A549 (cell line): ENCODE results near the gene IFT27. TPM values are rescaled to one million over a fixed set of nuclear protein-coding genes. Genes with fewer than 3 reads are reported as not detected.

Experiments
- ATAC-seq, 2 experiments: fragments of 200-7000 bp in 1 of 2; fragments of >200 bp in 1 of 2; cut with Nextera tagmentation in 1 of 2; cut with Tn5 transposase in 1 of 2; 3 replicates each; pipeline versions ENCODE4 v1.8.0 to v1.9.1; 2018 to 2020; ENCODE audit warnings: mild to moderate bottlenecking in 1 of 2, moderate library complexity in 1 of 2
- CTCF ChIA-PET: fragments of 300-600 bp; sonication (Branson Sonifier 250); formaldehyde crosslinking; extraction: SDS; loops from one replicate; lab custom pipeline; 2021; ENCODE audit warnings: antibody characterized with exemption, inconsistent platforms; lab: Yijun Ruan, JAX
- POLR2A ChIA-PET: fragments of 350-600 bp; formaldehyde crosslinking; extraction: SDS; loops from one replicate; lab custom pipeline; 2021; ENCODE audit warnings: antibody characterized with exemption, inconsistent platforms; lab: Yijun Ruan, JAX
- DNase-seq, 2 experiments: peaks; one replicate each; pipeline versions ENCODE4 v3.0.0 to v3.0.0-alpha.2; 2011 to 2016; ENCODE audit warnings: low read depth in 1 of 2, low spot score in 1 of 2
- FAIRE-seq: peaks from 2 replicates; lab custom pipeline; 2011; peaks lifted over from hg19 to GRCh38; lab: Jason Lieb, UNC
- H3K27ac ChIP-seq, 2 experiments: fragments of >200 bp; sonication (Bioruptor Twin); formaldehyde crosslinking; 3 replicates each; pipeline ENCODE4 v1.5.1; 2016 to 2017
- H3K4me1 ChIP-seq: fragments of >200 bp; sonication (Bioruptor Twin); formaldehyde crosslinking; 3 replicates; pipeline ENCODE4 v1.6.1; 2016
- H3K4me2 ChIP-seq: fragments of >200 bp; sonication (Bioruptor Twin); formaldehyde crosslinking; 3 replicates; pipeline ENCODE4 v1.6.1; 2016
- H3K4me3 ChIP-seq: fragments of >200 bp; sonication (Bioruptor Twin); formaldehyde crosslinking; 3 replicates; pipeline ENCODE4 v1.5.1; 2016
- H3K9me3 ChIP-seq: fragments of >200 bp; sonication (Bioruptor Twin); formaldehyde crosslinking; 3 replicates; pipeline ENCODE4 v1.6.1; 2016
- CBX8 ChIP-seq: fragments of 200-600 bp; sonication (generic); IDR thresholded peaks from 2 replicates; pipeline ENCODE4 v1.6.1; 2016
- CHD2 ChIP-seq: fragments of 150-350 bp; IDR thresholded peaks from 2 replicates; pipeline ENCODE4 v1.6.1; 2014; ENCODE audit warnings: low read length; ENCODE audit not compliant: partially characterized antibody
- FOSB ChIP-seq: fragments of 250-450 bp; sonication (Bioruptor Pico); IDR thresholded peaks from 2 replicates; pipeline ENCODE4 v1.5.0; 2020; ENCODE audit warnings: mild to moderate bottlenecking, moderate library complexity
- FOSL2 ChIP-seq, 2 experiments: fragments of 450-650 bp in 1 of 2; fragments of >200 bp in 1 of 2; sonication (Bioruptor Twin) in 1 of 2; formaldehyde crosslinking; IDR thresholded peaks; 2 replicates each; pipeline versions ENCODE4 v1.5.0 to v1.6.1; 2016 to 2020; ENCODE audit warnings: mild to moderate bottlenecking in 1 of 2, moderate library complexity in 1 of 2
- FOXS1 ChIP-seq: fragments of 250-450 bp; sonication (Bioruptor Pico); IDR thresholded peaks from 2 replicates; pipeline ENCODE4 v1.5.0; 2020; ENCODE audit warnings: mild to moderate bottlenecking, moderate library complexity
- GATA3 ChIP-seq: IDR thresholded peaks from 2 replicates; pipeline ENCODE4 v1.6.1; 2012; ENCODE audit warnings: borderline replicate concordance
- HDAC2 ChIP-seq: fragments of 200-600 bp; sonication (generic); IDR thresholded peaks from 2 replicates; pipeline ENCODE4 v1.6.1; 2016
- HOXB13 ChIP-seq: fragments of 250-450 bp; sonication (Bioruptor Pico); IDR thresholded peaks from 2 replicates; pipeline ENCODE4 v1.5.0; 2020; ENCODE audit warnings: low read depth, mild to moderate bottlenecking, moderate library complexity
- HOXB5 ChIP-seq: fragments of 250-450 bp; sonication (Bioruptor Pico); IDR thresholded peaks from 2 replicates; pipeline ENCODE4 v1.5.0; 2020; ENCODE audit warnings: mild to moderate bottlenecking, moderate library complexity
- JUN ChIP-seq, 2 experiments: fragments of >200 bp; sonication (Bioruptor Twin); formaldehyde crosslinking; IDR thresholded peaks; 2 replicates in 1 of 2; 3 replicates in 1 of 2; pipeline ENCODE4 v1.6.1; 2016 to 2017
- JUNB ChIP-seq: fragments of >200 bp; sonication (Bioruptor Twin); formaldehyde crosslinking; IDR thresholded peaks from 2 replicates; pipeline ENCODE4 v1.6.1; 2016
- KDM5A ChIP-seq: fragments of 200-600 bp; sonication (generic); IDR thresholded peaks from 2 replicates; pipeline ENCODE4 v1.6.1; 2016; ENCODE audit warnings: antibody characterized with exemption, mild to moderate bottlenecking
- MYC ChIP-seq: IDR thresholded peaks from 2 replicates; pipeline ENCODE4 v1.6.1; 2012; ENCODE audit warnings: mild to moderate bottlenecking, inconsistent platforms, low read length, improper control_type of control experiment, borderline replicate concordance
- NFE2L2 ChIP-seq: fragments of 150-350 bp; conservative IDR thresholded peaks from 2 replicates; pipeline ENCODE4 v1.6.1; 2014; ENCODE audit warnings: low read length
- NR3C1 ChIP-seq: fragments of >200 bp; sonication (Bioruptor Twin); formaldehyde crosslinking; IDR thresholded peaks from 3 replicates; pipeline ENCODE4 v1.6.1; 2017
- POLR2A ChIP-seq: IDR thresholded peaks from 2 replicates; pipeline ENCODE4 v1.6.1; 2012; ENCODE audit warnings: mild to moderate bottlenecking, low read length
- POLR2AphosphoS2 ChIP-seq: conservative IDR thresholded peaks from 2 replicates; pipeline ENCODE4 v1.6.1; 2012; ENCODE audit warnings: low read length, improper control_type of control experiment, inconsistent platforms
- RAD21 ChIP-seq, 2 experiments: fragments of >200 bp in 1 of 2; sonication (Bioruptor Twin) in 1 of 2; formaldehyde crosslinking in 1 of 2; IDR thresholded peaks in 1 of 2; conservative IDR thresholded peaks in 1 of 2; 2 replicates in 1 of 2; 3 replicates in 1 of 2; pipeline ENCODE4 v1.6.1; 2012 to 2018; ENCODE audit warnings: inconsistent platforms in 1 of 2
- RARB ChIP-seq: fragments of 250-450 bp; sonication (Bioruptor Pico); IDR thresholded peaks from 2 replicates; pipeline ENCODE4 v1.8.0; 2021; ENCODE audit warnings: mild to moderate bottlenecking, moderate library complexity
- RNF2 ChIP-seq: fragments of 200-600 bp; sonication (generic); IDR thresholded peaks from 2 replicates; pipeline ENCODE4 v1.6.1; 2016; ENCODE audit warnings: low read depth, mild to moderate bottlenecking, antibody characterized with exemption, moderate library complexity, borderline replicate concordance
- ZFP36 ChIP-seq: fragments of 450-650 bp; IDR thresholded peaks from 2 replicates; pipeline ENCODE4 v1.6.1; 2014; ENCODE audit warnings: borderline replicate concordance; ENCODE audit not compliant: partially characterized antibody
- ZNF302 ChIP-seq: fragments of 250-450 bp; sonication (Bioruptor Pico); IDR thresholded peaks from 2 replicates; pipeline ENCODE4 v1.9.0; 2021; ENCODE audit warnings: inconsistent platforms, mild to moderate bottlenecking, moderate library complexity
- ZSCAN20 ChIP-seq: fragments of 250-450 bp; sonication (Bioruptor Pico); IDR thresholded peaks from 2 replicates; pipeline ENCODE4 v1.8.0; 2022; ENCODE audit warnings: mild to moderate bottlenecking, moderate library complexity
- WGBS: methylation state at CpG from one replicate; pipeline ENCODE4 v1.1.6; 2017; ENCODE audit errors: missing lambda C conversion rate; 5-methylcytosine and 5-hydroxymethylcytosine counted together
- polyA plus RNA-seq, 4 experiments: library from polyadenylated mRNA; depleted of rRNA in 3 of 4; stranded (reverse); fragments of >200 nt; fragmentation: RNase III in 1 of 4; extraction: RNeasy Plus Mini Kit Qiagen cat#74134 plus additional on column Dnase treatment in 1 of 4; gene quantifications; 2 replicates in 3 of 4; 3 replicates in 1 of 4; pipeline ENCODE4 v1.2.3, GENCODE V29; 2011 to 2017
- TF ChIP-seq, protein P1 (sequence below): fragments of 250-450 bp; sonication (Bioruptor Pico); IDR thresholded peaks from 2 replicates; pipeline ENCODE4 v1.5.0; 2020; ENCODE audit warnings: low read depth, mild to moderate bottlenecking, moderate library complexity
- TF ChIP-seq, protein P2 (sequence below): IDR thresholded peaks from 2 replicates; pipeline ENCODE4 v1.6.1; 2012

IFT27 gene
- polyA plus RNA-seq, 2 of the 4 experiments (the other 2 are of a cell fraction): 17.5 to 24.6 TPM

DNA sequence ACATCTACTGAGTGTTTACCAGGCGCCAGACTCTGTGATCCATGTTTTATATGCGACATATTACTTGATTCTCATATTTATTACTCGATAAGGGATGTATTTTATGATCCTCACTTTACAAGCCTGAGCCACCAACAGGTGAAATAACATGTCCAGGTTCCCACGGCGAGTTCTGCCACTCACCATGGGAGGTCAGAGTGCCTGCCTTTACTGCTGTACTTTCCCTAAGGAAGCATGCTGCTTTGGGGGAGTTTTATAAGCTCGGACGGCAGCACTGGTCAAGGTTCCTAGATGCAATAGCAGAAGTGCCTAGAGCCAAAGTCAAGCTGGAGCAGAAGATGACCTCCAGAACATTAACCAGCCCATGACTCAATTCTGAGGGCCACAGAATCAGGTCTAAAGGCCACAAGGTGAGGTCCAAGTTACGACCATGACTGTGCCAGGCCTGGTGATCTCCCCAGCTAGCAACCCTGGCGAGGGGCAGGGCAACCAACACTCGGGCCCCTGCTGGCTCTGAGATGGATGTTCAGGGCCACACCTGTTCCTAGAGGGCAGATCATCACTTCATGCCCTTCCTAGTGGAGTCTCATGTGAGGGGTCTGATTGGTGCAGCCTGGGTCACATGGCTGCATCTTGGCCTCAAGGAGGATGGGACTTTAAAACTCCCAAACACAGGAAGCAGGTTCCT lies 14.2 kb downstream of the IFT27 start:
- CTCF ChIA-PET: interaction anchor here (1.0 to 1.5 kb wide), 3 partner anchors 10 to 21 kb away, joined by 3 to 4 read pairs (median 4); no protein-coding TSS in a partner anchor
- ATAC-seq: no peak
- Histone ChIP-seq H3K4me2 (no peak overlapping the region), H3K4me1 (no peaks in the 10 kb centered on the region), H3K27ac (no peak overlapping the region), H3K9me3 (no peaks in the 10 kb centered on the region), H3K4me3 (no peak overlapping the region)
- POLR2A ChIA-PET: no interaction called here
- FAIRE-seq: no peak
- no peak for DNase-seq
- WGBS: 94% methylated on average over 7 of the region's 10 CpGs
- TF ChIP-seq HOXB5: no peak
- TF ChIP-seq RAD21 (conservative IDR thresholded peaks at IDR 0.05 in 1 of 2, IDR thresholded peaks at IDR 0.05 in 1 of 2): no peak
- no peak for TF ChIP-seq HOXB13 (CRISPR knock-in tag)
- TF ChIP-seq, protein P1, sequence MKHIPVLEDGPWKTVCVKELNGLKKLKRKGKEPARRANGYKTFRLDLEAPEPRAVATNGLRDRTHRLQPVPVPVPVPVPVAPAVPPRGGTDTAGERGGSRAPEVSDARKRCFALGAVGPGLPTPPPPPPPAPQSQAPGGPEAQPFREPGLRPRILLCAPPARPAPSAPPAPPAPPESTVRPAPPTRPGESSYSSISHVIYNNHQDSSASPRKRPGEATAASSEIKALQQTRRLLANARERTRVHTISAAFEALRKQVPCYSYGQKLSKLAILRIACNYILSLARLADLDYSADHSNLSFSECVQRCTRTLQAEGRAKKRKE (CRISPR knock-in tag): no peak
- no peak for TF ChIP-seq POLR2AphosphoS2
- no peak for TF ChIP-seq ZSCAN20
- no peak for TF ChIP-seq JUNB
- TF ChIP-seq CBX8: no peak
- no peak for TF ChIP-seq HDAC2
- TF ChIP-seq FOSL2 (IDR thresholded peaks at IDR 0.05): no peak
- TF ChIP-seq FOSL2 (CRISPR knock-in tag; IDR thresholded peaks at IDR 0.05): no peak
- TF ChIP-seq, protein P2, sequence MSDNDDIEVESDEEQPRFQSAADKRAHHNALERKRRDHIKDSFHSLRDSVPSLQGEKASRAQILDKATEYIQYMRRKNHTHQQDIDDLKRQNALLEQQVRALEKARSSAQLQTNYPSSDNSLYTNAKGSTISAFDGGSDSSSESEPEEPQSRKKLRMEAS: no peak
- no peak for TF ChIP-seq NFE2L2
- no peak for TF ChIP-seq ZNF302
- no peak for TF ChIP-seq NR3C1
- TF ChIP-seq FOSB (CRISPR knock-in tag): no peak

DNA sequence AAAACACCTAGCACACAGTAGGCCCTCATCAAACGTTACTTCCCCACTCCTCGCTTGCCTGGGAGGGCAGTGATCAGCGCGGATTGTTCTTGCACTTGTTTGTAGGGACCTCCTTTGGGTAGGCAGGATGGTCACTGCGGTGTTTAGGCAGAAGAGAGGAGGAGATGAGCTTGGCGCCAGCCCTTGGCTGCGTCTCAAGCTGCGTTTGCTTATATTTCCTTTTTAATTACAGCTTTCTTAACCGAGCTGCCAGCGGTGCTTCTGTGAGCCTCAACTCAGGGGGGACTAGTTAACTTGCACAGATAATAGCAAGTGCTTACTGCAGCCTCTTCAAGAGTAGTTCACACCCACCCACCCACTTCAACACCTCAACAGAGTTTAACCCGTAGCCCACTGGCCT lies 15.1 kb downstream of the IFT27 start:
- TF ChIP-seq GATA3 (no peak), FOSL2 (IDR thresholded peaks at IDR 0.05) (no peak), FOSL2 (CRISPR knock-in tag; IDR thresholded peaks at IDR 0.05) (no peak), JUN (IDR thresholded peaks at IDR 0.05) (no peak), JUNB (no peak), MYC (no peak), HOXB5 (no peak), POLR2A (no peak), FOSB (CRISPR knock-in tag) (no peak), POLR2AphosphoS2 (no peak), CBX8 (no peak), FOXS1 (CRISPR knock-in tag) (no peak), RNF2 (no peak), ZFP36 (no peak), CHD2 (no peak), KDM5A (no peak), RARB (no peak)
- TF ChIP-seq, protein P2: no peak
- no peaks in the 10 kb centered on the region for H3K4me1 ChIP-seq
- H3K4me2 ChIP-seq: no peak overlapping the region
- H3K9me3 ChIP-seq: no peaks in the 10 kb centered on the region
- ChIA-PET POLR2A (no interaction called here), CTCF (interaction anchor here (0.7 to 1.2 kb wide), 2 partner anchors 13 to 283 kb away, joined by 3 to 5 read pairs; no protein-coding TSS in a partner anchor)
- ATAC-seq (no peak), DNase-seq (no peak), FAIRE-seq (no peak)
- 73% methylated on average over 11 of the region's 11 CpGs for WGBS
- no peak overlapping the region for H3K27ac ChIP-seq
- H3K4me3 ChIP-seq: no peak overlapping the region
